SIG-M5 (cell line): ENCODE results near the gene TTC38.
"Not testable (repeated sequence)": the region's sequence is repeated elsewhere in the genome, so short reads cannot be mapped to it uniquely, and the experiment has no call there.

ENCODE experiments used
- DNase-seq: peaks from one replicate; lab custom pipeline; 2025; lab: John Stamatoyannopoulos, UW

Gene TTC38

DNA sequence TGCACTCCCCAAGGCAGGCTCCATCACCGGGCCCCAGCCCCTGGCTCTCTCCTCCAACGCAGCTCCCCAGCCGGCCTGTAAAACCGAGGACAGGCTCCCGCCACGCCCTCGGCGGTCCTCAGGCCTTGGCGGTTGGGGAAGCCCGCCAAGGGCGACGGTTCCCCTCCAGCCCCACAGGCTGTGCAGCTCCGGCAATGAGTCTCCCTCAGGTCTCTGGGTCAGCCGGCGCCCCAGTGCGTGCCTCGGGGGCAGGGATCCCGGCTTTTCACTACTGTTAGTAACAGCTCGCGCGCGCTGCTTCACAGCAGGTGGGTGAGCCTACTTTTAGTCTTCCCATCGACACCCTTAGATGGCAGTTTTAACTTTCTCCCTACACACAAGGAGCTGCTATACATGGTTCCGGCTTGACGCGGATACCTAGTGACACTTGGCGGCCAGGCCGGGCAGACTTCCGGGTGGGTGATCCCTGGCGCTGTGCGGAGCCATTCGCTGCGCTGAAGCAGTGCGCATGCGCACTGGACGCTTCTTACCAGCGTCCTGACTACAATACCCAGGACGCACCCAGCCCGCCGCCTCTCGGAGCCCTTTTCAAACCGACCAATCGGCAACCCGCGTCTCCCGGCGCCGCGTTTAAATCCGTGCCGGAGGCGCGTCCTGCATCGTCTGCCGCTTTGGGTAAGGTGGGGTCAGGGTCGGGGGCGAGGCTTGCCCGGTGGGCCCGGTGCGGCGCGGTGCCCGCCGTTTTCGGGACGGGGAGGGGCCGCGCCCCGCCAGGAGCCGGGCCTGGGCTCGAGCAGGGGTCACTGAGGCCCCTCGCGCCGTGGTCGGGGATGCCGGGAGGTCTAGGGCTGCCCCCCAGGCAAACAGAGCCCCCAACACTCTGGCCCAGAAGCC lies 28.7 kb downstream of the TTC38 start, which contains the start of gene GTSE1:
TSS of gene GTSE1 (plus strand) at position 614 of the 894 bp plus-strand sequence. CDS start 531 bp downstream, outside the sequence.
- peak; percentile 70 for DNase-seq

DNA sequence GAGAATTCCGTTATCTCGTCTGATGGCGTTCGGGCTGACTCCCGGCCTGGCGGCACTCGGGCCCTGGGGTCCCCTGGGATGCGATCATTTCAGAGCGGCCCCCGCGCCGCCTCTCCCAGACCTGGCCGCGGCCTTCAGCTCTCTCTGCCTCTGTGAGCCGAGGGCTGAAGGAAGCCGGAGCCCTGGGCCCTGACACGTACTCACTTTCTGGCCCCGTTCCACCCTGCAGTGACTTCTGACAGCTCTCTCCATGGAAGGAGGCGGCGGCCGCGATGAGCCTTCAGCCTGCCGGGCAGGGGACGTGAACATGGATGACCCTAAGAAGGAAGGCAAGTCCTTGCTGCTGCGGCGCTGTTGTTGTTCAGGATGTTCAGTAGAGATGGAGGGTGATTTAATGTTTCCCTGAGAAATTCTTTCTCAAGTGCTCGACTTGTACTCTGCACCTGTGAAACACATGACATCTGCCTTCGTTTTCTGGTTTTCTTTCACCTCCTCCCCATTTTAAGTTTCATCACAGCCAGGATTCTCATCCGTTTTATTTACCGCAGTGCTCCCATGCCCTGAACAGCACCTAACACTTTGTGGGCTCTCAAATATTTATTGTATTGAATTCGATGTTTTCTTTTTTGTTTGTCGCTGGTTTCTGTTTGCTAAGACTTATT lies 29.5 kb downstream of the TTC38 start:
- DNase-seq: no peak

DNA sequence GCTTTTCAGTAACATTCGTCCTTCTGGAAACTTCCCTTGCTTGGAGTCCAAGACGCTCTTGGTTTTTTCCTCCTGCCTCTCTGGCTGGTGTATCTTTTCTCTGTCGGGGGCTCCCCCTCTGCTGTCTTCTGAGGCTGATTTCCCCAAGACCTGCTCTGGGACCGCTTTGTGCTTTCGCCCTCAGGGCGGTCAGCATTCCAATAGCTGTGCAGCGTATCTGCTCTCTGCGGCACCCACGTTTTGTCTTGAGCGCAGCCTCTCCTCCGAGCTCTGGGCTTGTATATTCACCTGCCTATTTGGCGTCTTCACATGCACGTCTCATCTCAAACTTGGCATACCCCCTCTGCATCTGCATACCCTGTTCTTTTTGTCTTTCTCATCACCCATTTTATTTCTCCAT lies 31.3 kb downstream of the TTC38 start:
- DNase-seq: no peak

DNA sequence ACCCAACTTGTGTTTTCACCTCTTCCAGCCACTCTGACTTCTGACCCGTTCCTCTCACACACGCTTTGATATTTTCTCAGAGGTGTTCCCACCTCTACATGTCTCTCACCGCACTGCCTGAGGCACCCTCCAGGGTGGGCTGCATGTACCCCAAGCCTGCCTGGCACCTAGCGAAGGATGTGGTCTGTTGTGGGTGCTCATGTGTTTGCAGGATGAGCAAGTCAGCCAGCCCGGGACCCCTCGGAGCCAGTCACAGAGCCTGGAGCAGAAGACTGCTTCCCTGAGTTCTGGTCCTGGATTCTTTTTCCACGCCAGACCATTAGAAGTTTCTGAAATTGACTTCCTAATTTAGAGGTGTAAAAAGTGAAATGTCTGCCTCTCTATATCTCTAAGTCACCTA lies 32.7 kb downstream of the TTC38 start:
- DNase-seq: no peak

DNA sequence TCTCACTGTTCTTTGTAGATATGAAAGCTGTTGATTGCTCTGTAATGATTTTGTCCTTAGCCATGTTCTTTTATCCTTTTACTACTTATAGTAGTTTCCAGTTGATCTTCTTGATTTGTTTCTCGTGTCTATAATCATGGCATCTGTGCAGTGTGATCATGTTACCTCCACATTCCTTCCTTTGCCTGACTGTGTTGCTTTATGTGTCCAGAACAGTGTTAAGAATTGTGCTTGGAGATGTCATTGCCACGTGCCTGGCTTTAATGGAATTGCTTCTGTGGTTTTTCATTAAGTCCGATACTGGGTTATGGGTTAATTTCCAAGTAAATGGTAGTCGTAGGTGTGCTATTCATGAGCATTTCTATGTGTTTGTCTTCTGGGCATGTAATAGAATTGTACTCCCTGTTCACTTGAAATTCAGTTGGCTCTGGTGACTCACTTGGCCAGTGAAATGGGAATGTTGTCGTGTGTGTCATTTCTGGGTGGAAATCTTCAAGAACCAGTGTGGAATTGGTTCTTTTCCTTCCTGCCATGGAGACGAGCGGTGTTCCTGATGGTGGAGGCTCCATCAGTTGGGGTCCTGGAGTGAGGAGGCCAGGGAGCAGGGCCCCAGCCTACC lies 35.6 kb downstream of the TTC38 start:
- DNase-seq: no peak

DNA sequence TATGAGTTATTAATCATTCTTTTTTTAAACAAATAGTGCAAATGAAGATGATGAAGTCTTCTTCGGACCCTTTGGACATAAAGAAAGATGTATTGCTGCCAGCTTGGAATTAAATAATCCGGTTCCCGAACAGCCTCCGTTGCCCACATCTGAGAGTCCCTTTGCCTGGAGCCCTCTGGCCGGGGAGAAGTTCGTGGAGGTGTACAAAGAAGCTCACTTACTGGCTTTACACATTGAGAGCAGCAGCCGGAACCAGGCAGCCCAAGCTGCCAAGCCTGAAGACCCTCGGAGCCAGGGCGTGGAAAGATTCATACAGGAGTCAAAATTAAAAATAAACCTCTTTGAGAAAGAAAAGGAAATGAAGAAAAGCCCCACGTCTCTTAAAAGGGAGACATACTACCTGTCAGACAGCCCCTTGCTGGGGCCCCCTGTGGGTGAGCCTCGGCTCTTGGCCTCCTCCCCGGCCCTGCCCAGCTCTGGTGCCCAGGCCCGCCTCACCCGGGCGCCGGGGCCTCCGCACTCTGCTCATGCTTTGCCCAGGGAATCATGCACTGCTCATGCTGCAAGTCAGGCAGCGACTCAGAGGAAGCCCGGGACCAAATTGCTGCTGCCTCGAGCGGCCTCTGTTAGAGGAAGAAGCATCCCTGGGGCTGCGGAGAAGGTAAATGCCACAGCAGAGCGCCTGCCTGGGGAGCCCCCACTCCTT lies 40.6 kb downstream of the TTC38 start:
- DNase-seq: no peak

DNA sequence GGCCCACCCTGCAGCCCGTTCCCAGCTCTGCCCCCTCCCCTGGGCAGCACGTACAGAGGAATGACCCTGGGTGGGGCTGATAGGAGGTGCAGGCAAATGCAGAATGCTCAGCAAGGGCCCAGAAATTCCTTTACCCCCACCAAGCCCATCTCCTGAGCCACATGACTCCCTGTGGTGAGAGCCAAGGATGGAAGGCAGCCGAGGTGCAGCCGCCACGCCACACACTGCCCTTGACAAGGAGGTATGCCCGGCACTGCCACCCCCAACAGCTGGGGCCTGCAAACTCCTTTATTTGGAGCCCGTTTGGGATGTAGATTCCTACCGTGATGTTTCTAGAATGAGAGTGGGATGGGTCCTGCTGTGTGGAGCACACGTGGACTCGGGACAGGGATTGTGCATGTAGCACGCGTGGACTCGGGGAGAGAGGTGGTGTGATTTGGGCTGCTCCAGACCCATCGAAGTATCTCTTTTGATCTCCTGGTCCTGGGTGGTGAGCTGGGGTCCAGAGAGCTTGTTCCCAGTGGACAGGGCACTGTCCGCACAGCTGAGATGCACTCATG lies 41.8 kb downstream of the TTC38 start:
- DNase-seq: no peak

DNA sequence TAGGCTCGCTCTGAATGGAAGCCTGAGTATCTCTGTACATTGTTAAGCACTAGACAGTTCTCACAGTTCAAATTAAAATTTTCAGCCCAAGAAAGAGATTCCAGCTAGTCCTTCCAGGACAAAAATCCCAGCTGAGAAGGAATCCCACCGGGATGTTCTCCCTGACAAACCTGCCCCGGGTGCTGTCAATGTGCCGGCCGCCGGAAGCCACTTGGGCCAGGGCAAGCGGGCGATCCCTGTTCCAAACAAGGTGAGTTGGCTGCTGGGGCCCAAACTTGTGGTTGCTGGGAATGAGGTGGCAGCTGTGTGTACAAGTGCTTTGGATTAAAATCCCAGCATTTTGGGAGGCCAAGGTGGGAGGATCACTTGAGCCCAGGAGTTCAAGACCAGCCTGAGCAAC lies 44.2 kb downstream of the TTC38 start:
- DNase-seq: no peak

DNA sequence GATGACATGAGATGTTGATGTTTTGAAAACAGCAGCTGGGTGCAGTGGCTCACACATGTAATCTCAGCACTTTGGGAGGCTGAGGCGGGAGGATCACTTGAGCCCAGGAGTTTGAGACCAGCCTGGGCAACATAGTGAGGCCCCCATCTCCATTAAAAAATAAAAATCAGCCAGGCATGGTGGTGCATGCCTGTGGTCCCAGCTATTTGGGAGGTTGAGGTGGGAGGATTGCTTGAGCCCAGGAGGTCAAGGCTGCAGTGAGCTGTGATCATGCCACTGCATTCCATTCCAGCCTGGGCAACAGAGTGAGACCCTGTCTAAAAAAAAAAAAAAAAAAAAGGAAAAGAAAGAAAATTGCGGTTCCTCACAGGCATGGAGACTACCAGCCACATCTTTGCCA lies 45.0 kb downstream of the TTC38 start:
- DNase-seq: not testable (repeated sequence)

DNA sequence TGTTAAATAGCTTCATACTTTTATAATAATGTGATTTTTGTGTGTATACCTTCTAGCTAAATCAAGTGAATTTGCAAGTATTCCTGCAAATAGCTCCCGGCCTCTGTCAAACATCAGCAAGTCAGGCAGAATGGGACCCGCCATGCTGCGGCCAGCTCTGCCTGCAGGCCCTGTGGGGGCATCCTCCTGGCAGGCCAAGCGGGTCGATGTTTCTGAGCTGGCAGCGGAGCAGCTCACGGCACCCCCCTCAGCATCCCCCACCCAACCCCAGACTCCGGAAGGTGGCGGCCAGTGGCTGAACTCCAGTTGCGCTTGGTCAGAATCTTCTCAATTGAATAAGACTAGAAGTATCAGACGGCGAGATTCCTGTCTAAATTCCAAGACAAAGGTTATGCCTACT lies 48.2 kb downstream of the TTC38 start:
- DNase-seq: no peak

DNA sequence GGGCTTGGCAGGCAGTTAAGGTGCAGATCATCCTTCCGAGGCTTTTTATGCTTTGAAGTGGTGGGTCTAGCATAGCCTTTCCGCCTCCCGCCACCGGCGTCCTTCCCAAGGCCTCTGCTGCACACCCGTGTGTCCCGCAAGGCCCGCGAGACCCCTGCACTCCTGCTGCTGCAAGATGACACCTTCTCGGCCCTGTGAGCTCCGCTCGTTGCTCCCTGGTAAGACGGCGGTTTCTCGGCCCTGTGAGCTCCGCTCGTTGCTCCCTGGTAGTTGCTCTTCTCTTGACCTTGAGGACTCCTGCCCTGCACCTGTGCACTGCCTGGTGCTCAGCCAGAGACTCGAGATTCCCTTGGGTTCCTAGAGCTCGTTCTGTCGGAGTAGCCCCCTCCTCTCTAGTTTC lies 49.8 kb downstream of the TTC38 start:
- no peak for DNase-seq

DNA sequence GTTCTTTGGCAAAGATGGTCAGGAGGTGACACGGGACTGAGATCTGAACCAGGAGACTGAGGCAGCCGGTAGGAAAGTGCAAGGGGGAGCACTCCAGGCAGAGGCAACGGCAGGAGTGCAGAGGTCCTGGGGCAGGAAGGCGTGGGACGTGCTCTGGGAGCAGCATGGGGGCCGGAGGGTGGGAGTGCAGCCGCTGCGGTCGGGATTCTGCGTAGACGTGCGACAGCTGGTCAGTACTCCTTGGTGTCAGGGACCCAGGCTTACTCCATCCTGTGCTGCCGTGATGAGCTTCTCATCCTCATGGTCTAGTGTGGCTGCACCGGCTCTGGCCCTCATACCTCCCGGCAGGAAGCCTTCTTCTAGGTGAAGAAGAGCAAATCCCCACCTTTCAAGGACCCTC lies 50.8 kb downstream of the TTC38 start:
- DNase-seq: no peak

DNA sequence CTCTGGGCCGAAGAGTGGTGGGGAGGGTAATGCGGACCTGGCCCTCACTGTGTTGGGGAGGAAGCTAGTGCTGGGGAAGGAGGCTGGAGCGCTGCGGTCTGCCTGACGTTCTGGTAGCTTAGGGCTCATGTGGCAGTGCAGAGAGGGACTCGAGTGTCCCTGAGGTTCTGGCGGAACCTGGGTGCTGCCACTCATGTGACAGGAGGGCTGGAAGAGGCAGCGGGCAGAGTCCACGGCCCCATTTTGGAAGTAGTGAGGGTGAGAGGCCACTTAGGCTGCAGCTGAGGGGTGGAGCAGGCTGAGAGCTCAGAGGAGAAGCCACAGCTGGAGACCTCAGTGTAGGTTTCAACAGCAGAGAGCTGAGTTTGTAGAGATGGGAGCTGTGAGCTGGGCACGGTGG lies 51.5 kb downstream of the TTC38 start:
- DNase-seq: no peak

DNA sequence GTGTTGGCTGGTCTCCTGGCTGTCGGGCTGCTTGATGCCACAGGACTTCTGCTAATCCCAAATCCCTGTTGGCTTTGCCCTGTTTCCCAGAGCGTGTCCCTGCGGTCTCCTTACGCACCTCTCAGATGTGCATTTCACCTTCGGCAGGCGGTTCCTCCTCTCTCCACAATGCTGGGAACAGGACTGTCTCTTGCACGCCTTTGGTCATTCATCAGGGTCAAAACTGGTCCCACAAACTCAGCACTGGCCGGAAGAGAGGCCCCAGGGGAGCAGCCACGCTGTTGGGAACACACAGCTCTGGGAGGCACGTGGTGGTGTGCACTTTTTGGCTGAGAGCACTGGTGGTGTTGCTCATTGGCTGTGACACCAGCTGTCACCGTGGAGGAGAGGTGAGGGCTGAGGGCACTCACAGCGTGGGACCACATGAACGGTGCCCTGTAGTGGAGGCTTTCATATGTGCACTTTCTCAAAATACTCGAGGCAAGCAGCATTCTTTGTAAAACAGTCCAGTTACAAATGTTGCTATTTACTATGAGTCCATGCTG lies 52.4 kb downstream of the TTC38 start:
- no peak for DNase-seq

DNA sequence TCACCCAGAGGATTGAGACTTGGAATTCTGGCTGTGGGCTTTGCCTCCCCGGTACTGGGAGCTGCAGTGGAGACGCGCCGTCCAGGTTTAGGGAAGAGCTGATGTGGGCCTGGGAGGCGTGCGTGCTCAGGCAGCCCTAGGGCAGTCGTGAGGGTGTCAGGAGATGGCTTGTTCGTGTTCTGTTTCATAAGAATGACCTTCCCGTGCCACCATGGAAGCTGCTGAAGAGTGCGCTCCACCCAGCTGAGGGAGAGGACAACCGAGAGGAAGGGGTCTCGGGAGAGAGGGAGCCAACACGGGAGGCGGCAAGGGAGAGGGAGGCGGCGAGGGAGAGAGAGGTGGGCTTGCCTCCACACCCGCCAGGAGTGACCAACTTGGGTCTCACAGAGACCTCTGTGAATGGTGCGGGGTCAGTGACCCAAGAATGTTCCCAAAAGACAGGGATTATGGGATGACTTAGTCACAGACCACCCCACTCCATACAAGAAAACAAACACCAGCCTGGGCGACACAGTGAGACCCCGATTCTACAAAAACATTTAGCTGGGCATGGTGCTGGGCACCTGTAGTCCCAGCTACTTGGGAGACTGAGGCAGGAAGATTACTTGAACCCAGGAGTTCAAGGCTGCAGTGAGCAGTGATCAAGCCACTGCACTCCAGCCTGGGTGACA lies 53.0 kb downstream of the TTC38 start:
- no peak for DNase-seq

DNA sequence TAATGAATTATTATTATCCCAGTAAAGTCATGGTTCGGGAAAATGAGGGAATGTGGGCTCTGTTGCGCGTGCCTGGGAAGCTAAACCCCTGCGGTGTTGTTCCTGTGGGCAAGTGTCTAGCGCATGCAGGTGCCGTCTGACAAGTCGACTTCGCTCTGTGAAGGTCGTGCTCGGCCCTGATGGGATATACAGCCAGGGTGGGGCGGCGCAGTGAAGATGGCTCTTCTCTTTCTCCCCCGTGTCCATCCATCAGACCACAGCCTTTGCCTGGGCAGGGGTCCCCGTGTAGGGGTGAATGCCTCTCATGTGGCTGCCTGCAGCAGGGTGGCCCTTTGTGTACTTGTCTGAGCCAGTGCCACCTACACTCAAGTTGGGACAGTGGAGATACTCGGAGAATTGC lies 54.9 kb downstream of the TTC38 start:
- no peak for DNase-seq

DNA sequence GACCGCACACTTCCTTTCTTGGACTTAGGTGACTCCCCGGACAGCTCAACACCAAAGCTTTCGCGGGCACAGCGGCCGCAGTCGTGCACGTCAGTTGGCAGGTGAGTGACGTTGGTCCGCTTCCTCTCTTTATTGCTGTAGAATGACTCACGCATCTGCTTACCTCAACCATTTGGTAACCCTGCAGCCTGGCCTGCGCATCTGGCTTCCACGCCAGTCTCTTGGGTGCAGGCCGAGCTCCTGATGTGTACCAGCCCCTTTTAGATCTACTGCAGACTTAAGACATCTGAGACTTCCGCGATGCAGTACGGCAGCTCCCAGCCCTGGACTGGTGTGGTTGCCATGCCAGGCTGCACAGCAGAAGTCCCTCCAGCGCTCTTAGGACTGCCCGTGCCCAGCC lies 55.4 kb downstream of the TTC38 start:
- no peak for DNase-seq

DNA sequence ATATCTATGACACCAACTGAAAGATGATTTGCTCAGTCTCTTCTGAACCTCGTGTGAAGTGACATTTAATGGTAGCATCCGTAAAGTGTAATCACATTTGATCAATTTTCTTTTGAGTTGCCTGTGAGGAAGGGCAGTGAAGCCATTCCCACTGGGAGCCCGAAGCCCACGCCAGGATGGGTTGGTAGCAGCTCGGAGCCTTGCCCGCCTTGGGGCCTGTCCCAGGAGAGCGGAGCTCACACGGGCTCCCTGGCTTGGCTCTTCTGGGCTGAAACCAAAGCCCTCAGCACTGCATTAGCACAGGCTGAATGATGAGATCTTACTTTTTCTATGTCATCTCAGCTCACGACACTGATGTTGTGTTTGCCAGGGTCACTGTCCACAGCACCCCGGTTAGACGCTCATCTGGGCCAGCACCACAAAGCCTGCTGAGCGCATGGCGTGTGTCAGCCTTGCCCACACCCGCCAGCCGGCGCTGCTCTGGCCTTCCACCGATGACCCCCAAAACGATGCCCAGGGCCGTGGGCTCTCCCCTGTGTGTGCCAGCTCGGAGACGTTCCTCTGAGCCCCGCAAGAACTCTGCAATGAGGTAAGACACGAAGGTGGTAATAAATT lies 58.4 kb downstream of the TTC38 start:
- DNase-seq: no peak

DNA sequence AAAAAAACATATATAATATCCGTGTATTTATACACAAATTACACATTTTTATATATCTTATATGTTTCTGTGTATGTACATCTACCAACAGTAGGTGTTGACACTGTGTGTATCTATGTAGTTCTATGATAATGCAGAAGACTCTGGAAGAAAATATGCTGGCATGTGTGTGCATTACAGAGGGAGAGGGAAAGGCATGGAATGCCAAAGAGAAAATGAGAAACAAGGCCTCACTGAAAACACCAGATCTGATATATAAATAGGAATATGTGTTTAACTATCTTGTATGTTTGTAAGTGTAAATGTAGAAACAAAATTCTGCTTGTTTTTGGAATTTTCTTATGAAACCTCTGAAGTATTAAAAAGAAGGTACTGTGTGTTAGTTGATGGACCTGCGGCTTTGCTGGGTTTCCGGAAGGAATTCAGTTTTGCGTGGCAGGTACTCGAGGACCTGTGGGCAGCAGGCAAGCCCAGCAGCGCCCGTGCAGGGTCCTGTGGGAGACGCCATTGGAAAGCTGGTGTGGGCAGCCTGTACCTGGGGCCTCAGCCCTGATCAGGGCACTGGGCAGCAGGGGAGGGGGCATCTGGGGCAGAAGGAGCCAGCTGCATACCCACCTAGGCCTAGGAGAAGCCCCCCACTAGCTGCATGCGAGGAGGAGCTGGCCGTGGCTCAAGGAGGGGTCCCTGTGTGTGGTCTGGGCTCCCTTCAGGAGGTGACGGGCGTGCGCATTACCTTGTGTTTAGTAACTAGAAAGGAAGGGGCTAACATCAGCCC lies 60.1 kb downstream of the TTC38 start:
- no peak for DNase-seq

DNA sequence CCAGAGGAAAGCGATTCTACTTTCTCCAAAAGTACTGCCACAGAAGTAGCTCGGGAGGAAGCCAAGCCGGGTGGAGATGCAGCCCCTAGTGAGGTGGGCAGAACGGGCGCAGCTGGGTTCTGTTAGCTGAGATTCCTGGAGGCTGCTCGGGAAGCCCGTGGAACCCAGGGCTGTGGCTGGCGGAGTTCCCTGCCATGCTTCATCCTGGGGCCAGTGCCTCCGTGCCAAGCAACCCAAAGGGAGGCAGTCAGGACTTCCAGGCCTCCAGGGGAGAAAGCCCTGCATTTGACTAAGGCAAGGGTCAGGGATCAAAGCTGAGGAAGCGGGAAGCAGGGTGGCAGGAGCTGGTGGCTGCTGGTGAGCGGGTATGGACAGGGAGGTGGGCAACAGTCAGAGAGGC lies 61.0 kb downstream of the TTC38 start:
- DNase-seq: no peak
